ENCODE results near the gene PER3.

Gene PER3

DNA sequence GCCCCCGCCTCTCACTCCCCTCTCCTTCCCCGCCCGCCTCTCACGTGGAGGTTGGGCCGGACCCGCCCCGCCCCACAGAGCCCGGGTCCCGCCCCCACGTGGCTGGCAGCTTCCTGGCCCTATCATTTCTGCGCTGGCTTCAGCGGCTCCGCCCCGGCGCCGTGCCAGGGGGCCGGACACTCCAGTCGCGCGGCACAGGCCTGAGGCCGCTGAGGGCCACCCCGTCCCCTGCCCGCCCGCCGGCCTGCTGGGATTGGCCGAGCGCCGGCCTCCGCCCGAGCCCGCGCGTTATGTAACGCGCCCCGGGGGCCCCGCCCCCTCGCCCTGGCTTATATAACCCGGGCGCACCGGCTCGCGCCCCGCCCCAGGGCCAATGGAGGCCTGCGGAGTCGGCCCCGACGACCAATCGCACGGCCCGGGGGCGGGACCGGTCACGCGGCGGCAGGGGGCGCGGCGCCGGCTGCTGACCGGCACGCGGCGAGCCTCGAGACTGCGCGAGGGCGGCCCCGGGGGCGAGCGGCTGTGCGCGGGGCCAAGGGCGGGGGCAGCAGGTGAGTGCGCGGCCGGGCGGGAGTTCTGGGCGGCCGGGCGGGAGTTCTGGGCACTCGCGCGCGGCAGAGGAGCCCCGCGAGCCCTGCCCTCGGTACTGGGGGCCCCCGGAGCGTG is at the start of gene PER3:
PER3 (plus strand) TSS at position 466 of the 666 bp plus-strand sequence. CDS start 587 bp downstream, outside the sequence.
- DNase-seq (ENCODE audit: low spot score), result peak; percentile 90

DNA sequence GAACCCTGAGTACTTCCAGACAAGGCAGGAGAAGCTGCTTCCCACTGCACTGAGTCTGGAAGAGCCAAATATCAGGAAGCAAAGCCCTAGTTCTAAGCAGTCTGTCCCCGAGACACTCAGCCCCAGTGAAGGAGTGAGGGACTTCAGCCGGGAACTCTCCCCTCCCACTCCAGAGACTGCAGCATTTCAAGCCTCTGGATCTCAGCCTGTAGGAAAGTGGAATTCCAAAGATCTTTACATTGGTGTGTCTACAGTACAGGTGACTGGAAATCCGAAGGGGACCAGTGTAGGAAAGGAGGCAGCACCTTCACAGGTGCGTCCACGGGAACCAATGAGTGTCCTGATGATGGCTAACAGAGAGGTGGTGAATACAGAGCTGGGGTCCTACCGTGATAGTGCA is 46.0 kb upstream of the PER3 start:
- no peak for DNase-seq (ENCODE audit: low spot score)

DNA sequence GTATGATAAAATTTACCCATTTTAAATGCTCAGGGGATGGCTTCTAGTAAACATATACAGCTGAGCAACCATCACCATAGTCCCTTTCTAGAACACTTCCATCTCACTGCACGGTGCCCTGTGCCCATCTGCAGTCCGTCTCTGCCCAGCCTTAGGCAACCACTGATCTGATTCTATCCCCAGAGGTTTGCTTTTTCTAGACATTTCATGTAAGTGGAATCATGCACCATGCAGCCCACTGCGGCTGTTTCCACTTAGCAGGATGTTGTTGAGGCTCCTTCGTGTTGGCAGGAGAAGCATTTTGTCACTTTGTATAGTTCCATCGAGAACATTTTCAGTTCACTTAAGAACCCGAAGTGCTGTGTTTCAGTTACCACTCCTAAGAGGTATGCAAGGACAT is 40.7 kb upstream of the PER3 start:
- DNase-seq (ENCODE audit: low spot score), result no peak

DNA sequence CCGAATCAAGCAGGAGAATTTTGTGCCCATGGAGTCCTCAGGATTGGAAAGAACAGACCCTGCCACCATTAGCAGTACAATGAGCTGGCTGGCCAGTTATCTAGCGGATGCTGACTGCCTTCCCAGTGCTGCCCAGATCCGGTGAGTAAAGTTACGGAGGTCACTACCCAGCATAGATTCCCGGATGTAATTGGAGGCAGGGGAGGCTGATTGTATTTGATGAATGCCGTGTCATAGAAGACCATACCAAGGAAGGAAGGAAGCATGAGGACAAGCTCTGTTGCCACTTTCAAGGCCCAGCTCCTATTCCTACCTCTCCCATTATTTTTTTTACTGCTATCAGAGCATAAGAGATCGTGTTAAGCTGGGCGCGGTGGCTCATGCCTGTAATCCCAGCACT is 39.2 kb upstream of the PER3 start:
- DNase-seq (ENCODE audit: low spot score), result no peak

DNA sequence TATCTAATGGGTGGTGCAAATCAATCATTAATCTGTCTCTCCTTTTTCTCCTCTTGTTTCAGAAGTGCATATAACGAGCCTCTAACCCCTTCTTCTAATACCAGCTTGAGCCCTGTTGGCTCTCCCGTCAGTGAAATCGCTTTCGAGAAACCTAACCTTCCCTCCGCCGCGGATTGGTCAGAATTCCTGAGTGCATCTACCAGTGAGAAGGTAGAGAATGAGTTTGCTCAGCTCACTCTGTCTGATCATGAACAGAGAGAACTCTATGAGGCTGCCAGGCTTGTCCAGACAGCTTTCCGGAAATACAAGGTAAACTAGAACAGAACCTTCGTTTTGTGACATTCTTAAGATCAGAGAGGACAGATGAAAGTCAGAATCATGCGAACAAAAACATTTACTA is 38.3 kb upstream of the PER3 start:
- DNase-seq (ENCODE audit: low spot score), result no peak

DNA sequence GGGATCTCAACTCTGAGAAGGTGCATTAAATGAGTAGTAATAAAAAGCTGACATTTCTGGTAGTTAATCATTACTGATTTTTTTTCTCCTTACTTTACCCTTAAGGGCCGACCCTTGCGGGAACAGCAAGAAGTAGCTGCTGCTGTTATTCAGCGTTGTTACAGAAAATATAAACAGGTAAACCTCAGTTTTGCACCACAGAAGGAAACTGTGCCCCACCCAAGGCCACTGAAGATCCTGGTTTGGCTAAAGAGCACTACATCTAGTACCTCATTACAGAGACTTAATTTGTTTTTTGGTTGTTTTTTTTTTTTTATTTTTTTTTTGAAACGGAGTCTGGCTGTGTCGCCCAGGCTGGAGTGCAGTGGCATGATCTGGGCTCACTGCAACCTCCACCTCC is 36.5 kb upstream of the PER3 start:
- no peak for DNase-seq (ENCODE audit: low spot score)

DNA sequence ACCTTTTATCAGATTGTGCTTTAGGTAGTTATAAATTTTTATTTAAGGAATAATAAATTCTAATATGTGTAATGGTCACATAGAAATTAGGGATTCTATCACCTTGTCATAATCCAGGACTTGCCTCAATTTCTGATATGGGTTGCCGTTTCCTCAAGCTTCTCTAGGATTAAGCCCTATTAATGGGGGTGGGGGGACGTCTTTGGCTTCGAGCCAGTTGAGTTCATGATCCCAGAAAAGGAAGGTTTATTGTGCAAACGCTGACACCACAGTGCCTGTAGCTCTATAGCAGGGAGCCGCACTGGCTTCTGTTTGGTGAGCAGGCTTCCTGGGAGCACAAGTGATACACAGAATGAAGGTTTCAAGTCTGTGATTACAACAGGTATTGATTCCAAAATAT is 35.0 kb upstream of the PER3 start:
- no peak for DNase-seq (ENCODE audit: low spot score)

DNA sequence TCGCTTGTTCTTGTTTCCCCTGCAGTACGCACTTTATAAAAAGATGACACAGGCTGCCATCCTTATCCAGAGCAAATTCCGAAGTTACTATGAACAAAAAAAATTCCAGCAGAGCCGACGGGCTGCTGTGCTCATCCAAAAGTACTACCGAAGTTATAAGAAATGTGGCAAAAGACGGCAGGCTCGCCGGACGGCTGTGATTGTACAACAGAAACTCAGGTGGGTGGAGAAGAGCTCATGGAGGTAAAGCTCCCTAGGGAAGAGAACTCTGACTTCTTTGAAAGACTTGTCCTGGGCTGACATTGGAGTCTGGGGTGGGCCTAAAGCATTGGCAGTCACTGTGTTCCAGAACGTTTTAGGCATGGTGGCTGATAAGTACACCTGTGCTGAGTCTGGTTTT is 32.9 kb upstream of the PER3 start:
- DNase-seq (ENCODE audit: low spot score), result no peak

DNA sequence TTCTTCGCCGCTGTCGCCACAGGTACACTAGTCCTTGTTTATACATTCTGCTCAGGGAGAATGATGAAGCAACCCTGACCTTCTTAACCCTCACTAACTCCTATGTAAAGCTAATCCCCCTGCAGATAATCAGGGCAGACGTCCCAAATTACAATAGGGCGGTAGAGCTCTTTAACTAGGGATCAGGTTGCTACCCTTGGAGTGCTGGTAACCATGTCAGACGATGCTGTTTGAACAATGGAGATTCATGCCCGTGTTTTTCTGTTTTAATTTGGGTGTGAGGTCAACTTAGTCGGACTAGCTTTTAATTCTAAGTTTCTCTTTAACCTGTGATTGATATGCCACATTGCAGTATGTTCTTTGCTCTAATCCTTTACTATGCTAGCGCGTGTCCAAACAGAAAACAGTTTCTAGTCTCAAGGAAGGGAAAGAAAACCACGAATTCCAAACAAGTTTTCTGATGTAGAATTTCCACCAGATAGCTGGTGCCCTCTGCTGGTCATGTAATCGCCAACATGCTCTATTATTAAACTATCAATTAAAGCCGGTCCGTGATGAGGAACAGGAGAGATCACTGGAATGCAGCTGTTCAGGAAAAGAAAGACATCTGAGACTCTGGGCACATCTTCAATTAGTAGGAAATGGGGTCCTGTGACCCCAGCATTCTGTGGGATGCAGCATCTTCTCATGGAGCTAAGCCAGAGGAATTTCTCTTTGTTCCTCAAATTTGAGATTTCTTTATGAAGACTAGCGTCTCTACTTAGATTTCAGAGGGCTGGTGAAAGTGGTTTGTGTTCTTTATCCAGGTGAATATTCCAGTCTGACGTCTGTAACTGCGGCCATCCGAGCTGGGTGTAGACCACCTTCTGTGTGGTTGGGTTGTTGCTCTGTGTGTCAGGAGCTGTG is 31.3 kb upstream of the PER3 start:
- DNase-seq (ENCODE audit: low spot score), result no peak

DNA sequence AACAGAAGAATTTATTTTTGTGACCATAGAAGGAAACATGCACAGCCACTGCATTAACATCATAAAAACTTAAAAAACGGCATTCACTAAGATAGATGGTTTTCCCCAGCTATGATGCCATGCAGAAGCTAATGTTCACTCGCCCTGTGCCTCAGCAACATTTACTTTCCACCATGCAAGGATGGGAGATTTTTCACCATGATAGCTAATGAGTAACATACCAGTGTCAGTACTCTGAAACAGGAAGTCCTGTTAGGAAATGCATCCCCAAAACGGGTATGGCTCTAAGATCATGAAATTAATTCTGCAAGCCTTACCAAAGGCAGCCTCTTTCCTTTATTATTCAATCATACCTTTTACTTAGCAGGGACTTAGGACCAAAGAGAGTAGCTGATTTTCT is 30.4 kb upstream of the PER3 start:
- no peak for DNase-seq (ENCODE audit: low spot score)

DNA sequence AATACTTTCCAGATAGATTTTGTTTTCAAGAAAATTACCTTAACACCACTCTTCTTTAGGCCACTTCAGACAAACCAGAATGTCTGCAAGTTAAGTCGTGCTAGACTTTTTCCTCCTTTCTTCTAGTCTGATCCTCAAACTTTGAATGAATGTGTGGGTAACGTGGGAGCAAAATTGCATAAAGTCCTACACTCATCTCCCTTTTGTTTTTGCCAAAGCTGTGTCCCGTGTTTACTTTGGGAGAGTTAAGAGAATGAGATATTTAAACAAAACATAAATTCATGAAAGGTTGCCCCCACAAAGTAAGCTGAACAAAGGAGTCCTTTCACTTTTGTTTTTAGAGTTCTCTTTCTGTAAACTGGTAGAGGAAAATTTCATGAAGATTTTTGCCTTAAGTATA is 29.9 kb upstream of the PER3 start:
- no peak for DNase-seq (ENCODE audit: low spot score)

DNA sequence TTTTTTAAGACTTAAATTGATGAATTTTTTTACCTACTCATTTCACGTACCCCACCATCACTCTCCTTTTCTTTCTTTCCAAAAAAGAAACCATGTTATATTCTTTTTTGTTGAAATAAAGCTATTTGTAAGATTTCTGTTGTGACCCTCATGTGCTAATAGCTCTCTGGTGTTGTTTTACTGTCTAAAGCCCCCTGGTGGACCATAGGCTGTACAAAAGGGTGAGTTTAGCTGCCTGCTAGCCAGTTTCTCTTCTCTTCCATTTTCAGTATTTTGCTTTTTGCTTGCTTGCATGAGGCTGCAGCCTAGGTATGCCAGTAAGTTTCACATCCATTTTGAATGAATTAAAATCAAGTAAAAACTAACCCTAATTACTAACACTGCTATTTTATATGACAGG is 28.6 kb upstream of the PER3 start:
- DNase-seq (ENCODE audit: low spot score), result no peak

DNA sequence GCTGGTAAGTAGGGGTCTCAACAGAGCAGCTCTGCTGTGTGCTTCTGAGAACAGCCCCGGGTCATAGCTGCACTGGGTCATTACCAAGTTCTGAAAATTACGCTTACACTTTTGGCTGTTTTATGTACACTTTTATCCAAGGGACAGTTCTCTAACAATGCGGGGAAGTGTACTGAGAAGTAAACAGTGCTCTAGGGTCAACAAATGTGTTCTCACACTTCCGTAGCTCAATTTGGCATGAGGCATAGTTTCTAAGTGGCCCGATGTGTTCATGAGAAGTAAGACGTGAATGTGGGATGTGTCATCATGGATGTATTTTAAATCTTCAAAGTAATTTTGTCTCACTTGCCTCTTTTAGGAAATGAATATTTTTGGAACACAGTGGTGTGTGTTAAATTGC is 23.8 kb upstream of the PER3 start:
- no peak for DNase-seq (ENCODE audit: low spot score)

DNA sequence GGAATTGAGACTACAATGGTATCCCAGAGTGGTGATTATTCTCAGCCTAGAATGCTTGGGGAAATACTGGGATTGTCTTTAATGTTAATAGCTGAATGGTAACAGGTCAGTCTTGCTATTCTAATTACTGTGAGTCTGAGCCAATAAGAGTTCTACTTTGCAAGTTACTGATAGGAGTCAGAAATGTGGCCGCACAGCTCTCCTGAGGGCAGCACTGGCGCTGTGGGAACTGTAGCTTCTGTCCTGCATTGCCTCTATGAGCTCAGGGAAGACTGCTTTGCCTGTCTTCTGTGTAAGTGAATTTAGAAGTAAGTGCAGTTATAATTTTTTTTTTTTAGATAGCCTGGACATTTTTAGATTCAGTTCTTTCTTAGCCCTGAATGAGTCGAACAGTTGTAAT is 23.0 kb upstream of the PER3 start:
- DNase-seq (ENCODE audit: low spot score), result no peak

DNA sequence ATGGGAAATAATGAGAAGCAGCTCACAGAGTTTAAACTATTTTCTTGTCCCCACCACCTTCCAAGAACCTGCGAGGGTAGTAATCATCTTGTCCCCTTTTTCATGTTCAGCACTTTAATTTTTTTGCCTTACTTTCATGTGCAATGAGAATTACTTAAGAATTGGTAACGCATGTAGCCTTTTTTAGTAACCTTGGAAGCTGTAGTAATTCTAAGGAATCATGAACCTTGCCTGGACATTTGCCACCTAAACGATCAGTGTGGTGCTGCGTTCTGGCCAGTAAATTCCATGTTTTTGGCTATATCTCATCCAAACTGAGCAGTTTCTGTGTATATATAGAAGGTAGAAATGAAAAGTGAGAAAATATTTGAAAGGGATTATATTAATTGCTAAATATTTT is 16.9 kb upstream of the PER3 start:
- no peak for DNase-seq (ENCODE audit: low spot score)

DNA sequence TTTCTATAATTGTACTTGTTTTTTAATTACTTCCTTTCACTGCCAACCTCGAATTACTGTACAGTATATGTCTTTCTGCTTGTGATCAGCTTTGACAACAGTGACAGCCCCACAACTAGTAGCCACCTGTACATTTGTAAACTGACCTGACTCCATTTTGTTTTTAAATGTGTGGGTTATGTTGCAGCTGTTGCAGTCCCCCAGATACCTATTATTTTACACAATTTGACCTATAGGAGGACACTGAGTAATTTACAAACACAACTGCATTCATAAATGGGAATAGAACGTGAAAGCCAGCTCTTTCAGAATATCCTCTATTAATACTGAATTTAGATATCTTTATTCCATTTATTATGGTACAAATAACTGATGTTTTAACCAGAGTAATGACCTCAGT is 15.5 kb upstream of the PER3 start:
- no peak for DNase-seq (ENCODE audit: low spot score)

DNA sequence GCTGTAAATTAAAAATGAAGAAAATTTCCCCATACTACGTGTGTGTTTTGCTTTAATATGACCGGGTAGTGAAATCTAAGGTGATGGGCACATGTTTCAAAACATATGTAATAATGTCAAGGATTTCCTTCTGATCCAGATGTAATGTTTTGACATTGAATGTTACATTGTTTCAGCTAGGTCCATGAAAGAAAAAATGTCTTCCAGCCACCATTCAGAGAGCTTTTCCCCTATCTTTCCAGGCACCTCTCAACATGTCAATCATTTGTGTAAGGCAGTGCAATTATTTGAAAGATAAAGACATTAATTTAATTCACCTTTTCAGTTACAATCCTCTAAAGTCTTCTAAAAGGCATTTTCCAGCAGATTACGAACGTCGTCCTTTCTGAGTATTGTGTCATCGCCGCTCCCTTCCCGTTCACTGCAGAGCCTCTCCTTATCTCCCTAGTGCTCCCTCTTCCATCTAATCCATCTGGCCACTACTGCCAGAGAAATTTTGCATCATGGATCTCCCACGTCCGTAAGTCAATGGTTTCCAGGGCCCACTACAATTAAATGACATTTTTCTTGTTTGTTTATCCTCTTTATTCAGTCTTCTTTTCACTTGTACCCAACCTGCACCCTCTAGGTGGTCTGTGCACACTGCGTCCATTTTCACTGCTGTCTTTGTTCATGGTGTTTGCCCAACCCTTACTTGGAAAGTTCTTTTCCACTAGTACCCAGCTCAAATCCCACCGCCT is 14.2 kb upstream of the PER3 start:
- DNase-seq (ENCODE audit: low spot score), result no peak

DNA sequence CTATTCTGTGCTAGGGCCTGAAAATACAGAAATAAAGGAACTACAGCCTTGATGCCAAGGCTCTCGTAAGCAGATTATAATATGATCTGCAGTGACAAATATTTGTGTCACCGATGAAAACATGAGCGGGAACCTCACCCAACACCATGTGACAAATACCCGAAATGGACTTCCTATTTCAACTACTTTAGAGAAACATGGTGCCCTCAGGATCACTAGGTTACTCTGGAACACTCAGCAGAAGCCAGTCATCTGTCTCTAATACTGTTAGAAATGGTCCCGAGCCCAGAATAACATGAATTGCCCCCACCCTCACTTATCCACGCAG is 13.5 kb upstream of the PER3 start:
- no peak for DNase-seq (ENCODE audit: low spot score)

DNA sequence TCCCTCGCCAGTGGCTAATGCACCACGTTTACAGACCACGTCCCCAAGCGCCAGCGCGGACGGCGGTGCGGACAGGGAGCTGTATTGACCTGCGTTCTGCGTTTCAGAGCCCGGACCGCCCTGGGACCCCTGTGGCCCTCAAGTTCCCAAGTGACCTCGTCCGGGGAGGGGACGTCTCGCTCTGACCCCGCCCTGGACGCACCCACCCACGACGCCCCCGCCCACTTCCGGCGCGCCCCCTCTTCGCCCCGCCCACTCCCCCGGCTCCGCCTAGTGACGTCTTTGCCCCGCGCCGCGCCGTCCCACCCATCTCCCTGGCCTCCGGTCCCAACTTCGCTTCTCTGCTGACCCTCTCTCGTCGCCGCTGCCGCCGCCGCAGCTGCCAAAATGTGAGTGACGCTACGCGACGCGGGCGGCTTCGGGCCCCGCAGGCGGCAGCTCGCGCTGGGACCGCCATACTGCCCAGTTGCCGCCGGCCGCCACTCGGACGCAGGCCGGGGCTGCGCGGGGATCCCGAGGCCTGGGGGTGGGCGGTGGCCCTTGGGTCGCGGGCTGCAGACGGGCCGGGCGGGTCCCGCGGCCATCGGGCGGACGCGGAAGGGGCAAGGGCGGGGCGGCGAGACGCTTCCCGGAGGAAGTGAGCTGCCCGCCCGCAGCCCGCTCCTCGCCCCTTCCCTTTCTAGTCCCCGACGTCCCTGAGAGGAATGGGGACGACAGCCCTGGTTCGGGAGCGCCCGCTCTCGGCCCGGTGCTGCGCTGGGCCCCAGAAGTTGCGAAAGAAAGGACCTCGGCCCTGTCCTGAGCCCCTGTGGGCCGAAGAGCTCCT is 12.9 kb upstream of the PER3 start, which contains the start of gene VAMP3:
VAMP3 (plus strand) TSS at position 300 of the 826 bp plus-strand sequence; CDS start at position 388, 88 bp downstream.
- peak; percentile 79 for DNase-seq (ENCODE audit: low spot score)

DNA sequence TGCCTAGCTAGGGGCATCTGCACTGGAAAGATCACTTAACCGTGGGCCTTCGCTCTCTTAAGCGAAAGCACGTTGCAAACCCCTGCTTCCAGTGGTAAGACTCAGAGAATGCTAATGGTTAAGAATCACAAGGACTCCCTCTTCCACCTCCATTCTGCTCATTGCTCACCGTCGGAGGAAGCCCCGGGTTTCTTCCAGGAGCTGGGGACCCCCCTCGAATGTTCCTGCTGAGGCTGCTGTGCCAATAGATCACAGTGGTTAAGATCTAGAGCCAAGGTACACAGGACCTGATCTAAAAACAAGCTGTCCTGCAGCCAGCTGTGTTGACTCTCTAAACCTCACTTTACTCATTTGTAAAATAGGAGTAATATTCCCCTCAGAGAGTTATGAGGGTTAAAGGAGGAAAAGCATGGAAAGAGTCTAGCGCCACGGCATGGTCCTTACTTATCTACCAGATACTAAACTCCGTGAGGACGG is 12.2 kb upstream of the PER3 start:
- DNase-seq (ENCODE audit: low spot score), result no peak

DNA sequence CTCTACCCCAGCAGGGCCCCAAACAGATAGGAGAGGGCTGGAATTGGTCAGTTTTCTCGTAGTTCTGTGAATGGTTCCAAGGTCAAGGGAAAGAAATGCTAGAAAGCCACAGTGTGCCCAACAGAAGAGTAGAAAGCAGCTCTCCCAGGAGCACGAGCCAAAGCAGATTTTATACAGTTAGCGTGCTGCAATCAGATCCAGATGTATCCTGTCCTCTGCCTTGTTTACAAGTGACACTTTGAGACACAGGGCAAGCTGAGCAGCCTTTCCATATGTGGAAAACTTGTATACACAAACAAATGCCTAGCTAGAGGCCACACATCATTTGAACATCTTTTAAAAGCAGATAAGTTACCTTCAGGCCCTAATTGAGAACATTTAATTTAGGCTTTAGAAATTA is 6.5 kb upstream of the PER3 start:
- DNase-seq (ENCODE audit: low spot score), result no peak

DNA sequence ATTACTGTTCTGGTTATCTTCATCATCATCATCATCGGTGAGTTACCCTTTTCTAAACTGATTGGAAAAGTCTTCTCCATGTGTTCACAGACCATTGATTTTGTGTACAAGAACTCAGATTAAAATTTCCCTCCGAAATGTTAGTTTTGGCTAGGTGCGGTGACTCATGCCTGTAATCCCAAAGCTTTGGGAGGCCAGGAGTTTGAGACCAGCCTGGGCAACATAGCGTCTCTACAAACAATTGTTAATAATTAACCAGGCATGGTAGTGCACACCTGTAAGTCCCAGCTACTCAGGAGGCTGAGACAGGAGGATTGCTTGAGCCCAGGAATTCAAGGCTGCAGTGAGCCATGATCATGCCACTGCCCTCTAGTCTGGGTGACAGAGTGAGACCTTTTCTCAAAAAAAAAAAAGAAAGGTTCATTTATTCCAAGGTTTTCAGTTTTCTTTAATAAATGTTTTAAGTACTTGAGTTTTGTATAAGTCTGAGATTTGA is 5.9 kb upstream of the PER3 start:
- no peak for DNase-seq (ENCODE audit: low spot score)

Measured in HuH-7.5 (cell line).